LoVo (cell line): ENCODE results near the gene GPATCH8.
"Not testable (repeated sequence)": the region's sequence is repeated elsewhere in the genome, so short reads cannot be mapped to it uniquely, and the experiment has no call there.

Experiments used
- DNase-seq: peaks from one replicate; pipeline ENCODE4 v3.0.0-alpha.2; 2016; ENCODE audit warnings: low spot score

The GPATCH8 gene

DNA sequence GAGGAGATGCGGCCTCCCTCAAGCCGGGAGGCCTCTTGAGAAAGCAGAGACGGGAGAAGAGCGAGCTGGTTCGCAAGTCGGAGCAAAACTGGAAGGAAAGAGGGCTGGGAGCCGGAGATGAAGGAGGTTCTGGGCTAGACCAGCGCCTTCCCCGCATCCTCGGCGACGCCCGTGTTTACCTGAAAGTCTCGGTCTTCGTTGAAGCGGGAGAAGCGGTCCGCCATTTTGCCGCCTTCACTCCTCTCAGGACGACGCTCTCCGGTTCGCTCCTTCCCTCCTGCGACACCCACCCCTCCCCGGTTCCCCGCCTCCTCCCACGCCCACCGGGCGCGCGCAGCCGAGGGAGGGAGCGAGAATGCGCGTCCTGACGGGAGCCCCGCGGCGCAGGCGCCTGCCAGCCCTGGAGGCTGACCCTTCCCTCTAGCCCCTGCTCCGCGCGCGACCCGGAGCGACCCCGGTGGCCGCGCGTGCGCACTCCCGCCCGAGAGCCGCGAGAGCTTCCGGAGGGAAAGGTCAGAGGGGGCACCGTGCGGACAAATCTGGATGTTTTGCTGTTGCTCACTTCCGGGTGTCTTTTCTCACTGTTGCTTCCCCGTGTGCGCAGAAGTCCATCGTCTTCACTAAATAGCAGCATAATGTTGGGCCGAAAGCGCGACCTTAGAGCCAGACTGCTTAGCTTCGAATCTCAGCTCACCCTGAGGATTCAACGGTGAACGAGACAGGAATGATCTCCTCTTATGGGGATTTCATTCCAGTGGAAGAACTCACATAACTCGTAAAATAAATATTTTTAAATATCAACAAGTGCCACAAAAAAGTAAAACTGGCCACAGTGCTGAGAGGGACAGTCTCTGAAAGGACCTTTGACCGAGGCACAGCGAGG, at the start of gene GPATCH8:
Gene GPATCH8, minus strand, starts transcription at position 260 of the 883 bp plus-strand sequence. Its CDS starts 36 bp downstream, at position 224.
- DNase-seq = peak; percentile 96

DNA sequence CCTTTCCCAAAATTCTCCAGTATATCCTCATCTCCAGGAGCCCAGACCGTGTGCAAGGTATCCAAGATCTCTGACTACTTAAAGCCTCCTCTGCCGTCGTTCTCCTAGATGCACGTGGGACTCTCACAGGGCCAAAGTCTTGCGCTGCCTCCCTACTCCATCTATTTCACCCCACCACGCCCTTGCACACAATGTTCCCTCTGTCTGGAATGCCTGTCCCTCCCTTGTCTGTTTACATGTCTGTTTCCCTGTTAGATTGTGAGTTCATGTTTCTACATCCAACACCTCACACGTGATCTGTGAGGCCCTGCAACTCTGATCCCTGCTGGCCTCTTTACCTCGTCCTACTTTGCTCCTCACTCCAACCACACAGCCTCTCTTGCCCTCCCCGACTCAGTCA, 49.2 kb upstream of the GPATCH8 start:
- DNase-seq = no peak

DNA sequence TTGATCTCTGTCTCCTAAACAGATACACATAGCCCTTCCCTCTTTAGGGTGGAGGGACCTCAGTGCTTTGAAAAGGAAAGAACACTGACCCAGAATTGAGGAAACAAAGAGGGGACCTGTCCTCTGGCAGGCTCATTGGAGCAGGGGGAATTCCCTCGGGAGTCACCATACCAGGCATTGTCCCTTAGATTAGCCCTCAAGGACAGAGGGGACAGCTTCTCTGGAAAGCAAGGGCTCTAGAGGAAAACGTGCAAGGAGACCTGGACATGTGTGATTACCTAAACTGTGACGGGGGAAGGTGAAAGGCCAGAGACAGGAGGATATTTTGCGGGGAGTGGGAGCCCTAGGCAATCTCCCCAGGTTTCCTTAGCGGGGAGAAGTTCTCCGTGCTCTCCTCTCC, 46.5 kb upstream of the GPATCH8 start:
- DNase-seq = no peak

DNA sequence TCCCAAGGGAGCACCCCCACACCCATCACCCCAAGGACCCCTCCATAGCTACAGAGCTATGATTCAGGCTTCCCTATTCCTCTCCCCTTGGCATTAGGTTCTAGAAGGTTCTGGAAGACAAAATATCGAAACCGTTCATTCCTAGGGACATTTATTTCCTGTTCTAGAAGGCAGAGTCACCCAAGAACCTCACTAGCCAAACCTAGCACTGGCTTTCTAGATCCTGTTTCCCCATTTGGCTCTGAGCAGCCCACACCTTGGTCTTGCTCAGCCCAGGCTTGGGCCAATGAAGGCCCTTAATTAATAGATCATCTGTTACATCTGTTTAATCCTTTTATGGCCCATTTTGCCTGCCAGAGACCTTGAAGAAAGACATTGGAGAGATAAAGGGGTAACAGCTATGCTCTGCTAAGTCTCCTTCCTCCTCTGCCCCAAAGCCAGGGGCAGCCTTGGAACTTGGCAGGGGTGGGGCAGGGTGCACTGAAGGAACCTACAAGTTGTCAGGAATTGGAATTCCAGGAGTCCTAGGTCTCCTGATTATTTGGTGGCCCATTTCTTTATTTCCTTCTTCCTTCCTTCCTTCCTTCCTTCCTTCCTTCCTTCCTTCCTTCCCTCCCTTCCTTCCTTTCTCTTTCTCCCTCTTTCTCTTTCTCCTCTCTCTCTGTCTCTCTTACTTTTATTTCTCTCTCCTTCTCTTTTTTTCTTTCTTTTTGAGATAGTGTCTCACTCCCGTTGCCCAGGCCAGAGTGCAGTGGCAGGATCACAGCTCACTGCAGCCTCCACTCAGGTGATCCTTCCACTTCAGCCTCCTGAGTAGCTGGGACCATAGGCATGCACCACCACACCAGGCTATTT, 45.4 kb upstream of the GPATCH8 start:
- no peak for DNase-seq

DNA sequence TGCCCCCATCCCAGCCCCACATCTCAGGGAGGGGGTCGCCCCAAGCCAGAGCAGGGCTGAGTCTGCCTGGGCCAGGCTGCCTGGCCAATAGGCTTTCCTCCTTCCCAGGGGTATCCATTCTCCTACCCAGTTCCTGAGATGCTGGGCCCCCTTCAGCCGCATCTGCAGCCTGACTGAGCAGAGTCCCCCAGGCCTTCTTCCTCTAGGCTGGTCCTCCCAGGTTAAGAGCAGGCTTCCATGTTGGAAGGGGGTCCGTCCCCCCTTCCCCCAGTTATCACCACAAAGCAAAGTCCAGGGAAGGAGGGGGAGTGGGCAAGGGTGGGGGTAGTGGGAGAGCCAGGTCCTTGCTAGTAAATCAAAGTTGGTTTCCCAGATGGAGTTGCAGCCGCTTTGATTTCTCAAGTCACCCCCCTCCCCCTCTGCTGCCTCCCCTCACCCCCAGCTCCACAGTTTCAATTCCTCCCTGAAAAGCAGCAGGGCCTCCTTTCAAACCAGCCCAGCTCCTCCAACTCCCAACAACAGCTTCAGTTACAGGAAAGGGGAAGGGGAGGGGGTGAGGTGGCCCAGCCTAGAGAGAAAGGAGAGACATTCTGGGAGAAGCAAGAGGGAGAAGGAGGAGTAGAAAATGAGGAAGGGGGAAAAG, 44.5 kb upstream of the GPATCH8 start:
- DNase-seq = no peak

DNA sequence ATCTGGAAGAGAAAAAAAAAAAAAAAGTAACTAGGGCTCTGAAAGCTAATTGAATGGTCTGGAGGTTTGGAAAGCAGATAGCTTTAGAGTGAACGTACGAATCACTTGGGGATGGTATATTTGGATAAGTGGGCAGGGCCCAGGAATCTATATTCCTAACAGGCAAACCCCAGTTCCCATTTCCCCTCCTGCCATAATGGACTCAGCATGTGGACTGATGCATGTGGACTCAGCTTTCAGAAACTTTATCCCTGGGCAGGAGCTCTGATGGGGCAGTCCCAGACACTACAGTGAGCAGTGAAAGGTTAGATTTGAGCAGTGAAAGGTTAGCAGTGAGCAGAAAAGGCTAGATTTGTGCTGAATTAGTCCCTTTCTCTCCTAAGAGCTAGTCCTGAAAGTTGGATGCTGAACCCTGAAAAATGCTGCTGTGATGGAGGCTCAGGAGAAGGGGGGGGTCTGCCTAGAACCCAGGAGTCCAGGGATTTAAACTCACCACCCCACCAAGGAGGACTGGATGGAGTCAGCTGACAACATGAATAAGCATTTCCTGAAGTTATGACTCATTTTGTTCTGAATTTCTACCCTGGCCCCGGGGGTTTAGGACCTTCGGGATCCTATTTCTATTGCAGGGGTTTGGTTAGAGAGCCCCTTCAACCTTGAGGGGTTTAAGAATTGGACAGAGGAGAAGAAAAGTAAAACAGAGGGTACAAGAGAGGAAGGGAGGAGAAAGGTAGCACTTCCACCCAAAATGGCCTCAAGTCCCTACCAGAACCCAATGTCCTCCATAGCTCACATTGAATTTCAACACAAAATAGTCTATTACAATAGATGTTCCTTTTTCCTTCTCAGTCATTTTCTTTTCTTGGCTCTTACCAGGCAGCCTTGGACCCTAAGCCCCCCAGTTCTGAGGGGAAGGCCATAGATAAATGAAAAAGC, 43.7 kb upstream of the GPATCH8 start:
- DNase-seq = no peak

DNA sequence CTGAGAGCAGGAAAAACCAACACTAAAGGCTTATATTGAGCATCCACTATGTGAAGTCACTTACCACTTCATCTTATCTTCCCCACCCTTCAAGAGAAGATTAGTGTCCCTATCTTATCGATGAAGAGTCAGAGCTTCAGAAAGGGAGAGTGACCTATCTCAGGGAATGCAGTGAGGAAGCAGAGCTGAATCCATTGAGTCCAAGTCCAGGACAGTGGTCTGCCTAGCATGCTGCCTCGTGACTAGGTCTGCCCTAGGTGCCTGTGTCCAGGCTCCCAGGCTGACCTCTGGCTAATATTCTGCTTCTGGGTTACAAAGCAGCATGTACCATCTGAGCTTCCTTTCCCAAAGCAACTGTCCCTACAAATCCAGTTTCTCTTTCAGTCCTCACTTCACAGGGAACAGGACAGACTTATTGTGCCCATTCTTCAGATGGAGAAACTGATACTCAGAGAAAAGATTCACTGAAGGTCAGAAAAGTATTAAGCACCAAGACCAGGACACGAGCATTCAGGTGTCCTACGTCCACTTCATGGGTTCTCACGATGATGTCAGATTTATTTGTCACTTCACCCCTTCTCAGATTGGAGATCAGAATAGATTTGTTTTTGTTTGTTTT, 40.8 kb upstream of the GPATCH8 start:
- DNase-seq = no peak

DNA sequence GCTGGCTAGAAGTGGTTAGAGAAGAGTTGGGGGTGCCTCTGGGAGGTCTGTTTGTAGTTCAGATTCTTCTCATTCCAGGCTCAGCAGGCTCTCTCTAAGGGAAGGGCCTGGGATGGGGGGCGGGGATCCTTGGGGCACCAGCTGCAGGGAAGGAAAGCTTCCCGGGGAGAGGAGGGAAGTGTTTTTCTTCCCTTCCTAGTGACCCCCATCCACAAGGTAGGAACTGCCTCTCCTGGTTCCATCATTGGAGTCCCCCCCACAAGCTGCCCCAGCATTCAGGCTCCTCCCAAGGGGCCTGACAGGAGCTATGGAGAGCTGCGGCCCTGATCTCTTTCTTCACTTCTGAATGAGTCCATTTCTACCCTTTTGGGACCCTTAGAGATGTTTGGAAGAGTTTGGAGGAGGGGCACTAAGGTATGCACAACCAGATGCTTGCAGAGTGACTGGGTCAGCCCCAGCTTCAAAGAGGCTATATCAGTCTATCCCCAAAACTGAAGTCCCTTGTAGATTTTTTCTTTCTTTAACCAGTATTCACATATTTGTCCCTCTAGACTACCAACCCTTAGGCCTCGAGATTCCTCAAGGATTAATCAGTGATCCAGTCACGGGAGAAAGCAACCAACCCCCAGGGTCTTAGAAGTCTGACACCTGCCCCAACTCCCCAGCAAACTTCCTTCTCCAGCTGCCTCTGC, 40.2 kb upstream of the GPATCH8 start:
- DNase-seq = peak; percentile 39

DNA sequence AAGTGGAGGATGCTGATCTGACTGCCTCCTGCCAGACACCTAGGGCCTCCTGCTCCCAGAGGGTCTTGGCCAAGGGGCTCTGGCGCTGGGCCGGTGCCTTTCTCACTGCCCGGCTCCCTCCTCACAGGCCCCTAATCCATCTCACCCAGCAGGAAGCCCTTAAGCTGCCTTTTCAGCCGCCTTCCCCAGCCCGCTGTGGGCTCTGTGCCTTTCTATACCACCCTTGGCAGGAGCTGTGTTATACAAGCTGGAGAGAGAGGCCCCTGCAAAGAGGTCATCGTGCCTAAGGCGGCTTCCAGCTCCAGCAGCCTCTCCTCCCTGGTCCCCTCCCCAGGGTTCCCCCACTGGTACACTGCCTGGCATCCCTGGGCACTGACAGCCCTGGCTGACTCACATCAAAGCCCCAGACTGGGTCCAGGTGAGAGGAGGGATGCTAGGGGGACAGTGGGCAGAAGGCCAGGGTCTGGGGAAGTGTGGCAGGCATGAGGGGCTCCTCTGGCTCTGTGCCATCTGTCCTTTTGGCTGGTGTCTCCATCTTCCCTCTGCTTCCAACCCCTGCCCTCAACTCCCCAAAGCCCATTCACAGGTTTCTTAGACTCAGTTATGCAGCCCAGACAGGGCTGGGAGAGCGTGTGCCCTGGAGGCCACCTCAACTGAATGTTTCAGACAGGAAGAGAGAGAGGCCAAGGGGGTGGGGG, 38.8 kb upstream of the GPATCH8 start:
- no peak for DNase-seq

DNA sequence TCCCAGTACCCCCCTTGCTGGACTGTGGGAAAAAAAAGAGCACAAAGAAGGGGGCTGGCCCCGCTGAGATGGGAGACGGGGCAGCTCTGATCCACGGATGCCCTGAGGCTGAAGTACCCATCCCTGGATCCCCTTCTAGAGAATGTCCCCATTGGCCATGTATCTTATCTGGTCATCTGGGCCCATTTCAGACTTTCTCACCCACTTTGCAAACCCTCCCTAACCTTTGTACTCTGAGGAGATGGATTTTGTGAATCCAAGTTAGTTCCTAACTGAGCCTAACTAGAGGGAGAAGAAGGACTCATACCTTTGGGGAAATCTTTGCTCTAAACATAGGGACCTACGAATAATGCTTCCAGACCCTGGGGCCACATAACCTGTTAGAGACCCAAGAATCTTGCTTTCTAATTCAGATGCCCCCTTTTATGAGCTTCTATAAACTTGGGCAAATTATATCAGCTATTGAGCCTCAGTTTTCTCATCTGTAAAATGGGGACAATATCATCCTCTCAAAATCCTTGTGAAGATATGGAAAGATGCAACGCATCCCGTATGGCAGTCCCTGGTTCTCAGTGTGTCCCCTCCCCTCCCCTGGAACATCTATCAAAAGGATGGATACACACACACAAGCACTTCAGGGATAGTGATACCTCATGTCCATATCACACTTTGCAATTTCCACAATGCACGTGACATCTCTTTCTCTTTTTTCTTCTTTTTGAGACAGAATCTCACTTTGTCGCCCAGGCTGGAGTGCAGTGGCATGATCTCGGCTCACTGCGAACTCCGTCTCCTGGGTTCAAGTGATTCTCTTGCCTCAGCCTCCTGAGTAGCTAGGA, 37.3 kb upstream of the GPATCH8 start:
- no peak for DNase-seq

DNA sequence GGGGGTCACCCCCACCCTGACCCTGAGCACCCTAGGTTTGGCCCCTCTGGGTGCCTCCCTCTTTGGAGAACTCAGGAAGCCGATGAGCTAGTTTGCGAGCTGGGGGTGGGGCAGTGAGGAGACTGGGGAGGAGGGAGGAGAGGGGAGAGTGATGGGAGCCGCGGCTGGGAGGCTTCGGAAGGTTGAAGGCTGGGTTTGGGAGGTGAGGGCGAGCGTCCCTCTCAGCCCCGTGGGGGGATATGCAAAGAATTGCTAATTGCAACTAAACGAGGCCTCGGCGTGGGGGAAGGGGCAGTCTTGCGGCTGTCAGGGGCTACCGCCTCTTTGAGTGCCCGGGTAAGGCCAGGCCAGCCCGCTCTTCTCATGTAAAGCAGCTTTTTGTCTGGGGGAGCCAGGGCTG, 36.5 kb upstream of the GPATCH8 start:
- DNase-seq = no peak

DNA sequence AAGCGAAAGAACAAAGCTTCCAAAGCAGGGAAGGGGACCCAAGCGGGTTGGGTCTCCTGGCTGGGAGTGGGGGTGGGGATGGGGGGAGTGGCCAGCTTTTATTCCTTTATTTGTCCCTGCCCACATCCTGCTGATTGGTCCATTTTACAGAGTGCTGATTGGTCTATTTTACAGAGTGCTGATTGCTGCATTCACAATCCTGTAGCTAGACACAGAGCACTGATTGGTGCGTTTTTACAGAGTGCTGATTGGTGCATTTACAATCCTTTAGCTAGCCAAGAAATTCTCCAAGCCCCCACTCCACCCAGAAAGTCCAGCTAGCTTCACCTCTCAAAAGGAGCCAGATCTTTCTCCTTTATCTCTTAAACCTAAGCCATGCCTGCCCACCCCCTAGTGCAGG, 34.7 kb upstream of the GPATCH8 start:
- DNase-seq = not testable (repeated sequence)

DNA sequence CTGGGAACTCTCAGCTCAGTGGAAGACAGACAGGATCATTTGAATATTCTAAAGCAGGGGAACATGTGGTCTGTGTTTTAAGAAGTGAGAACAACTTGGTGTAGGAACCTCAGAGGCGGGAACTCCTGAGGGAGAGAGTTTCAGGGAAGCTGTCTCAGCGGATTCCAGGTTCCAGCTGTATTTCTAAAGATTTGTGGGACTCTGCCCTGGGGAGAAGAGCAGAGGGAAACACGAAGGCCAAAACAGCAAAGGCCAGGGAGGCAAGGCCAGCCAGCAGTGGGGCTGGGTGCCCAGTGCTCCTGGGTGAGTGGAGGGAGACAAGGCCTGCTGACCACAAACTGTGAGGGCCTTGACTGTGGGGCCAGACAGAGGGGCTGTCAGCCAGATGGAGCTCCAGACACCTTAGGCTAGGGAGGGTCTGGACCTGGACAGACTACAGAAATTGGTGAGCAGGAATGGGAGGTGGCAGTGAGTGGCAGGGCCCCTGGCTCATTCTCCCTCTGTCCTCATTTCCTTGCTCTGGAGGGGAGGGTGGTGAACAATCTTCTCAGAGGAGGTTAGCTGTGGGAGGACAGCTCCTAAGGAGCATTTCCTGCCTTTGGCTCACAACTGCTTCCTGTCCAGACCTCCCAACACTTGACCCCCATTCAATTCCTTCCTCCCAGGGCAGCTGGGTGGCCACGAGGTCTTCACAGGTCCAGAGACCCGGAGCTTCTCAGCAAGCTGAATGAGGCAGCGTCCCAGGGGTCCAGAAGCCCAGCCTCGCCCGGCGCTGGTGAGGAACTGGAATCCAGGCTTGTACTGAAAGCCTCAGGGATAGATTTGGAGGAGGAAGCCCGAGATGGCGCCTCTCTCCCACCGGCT, 33.1 kb upstream of the GPATCH8 start:
- no peak for DNase-seq

DNA sequence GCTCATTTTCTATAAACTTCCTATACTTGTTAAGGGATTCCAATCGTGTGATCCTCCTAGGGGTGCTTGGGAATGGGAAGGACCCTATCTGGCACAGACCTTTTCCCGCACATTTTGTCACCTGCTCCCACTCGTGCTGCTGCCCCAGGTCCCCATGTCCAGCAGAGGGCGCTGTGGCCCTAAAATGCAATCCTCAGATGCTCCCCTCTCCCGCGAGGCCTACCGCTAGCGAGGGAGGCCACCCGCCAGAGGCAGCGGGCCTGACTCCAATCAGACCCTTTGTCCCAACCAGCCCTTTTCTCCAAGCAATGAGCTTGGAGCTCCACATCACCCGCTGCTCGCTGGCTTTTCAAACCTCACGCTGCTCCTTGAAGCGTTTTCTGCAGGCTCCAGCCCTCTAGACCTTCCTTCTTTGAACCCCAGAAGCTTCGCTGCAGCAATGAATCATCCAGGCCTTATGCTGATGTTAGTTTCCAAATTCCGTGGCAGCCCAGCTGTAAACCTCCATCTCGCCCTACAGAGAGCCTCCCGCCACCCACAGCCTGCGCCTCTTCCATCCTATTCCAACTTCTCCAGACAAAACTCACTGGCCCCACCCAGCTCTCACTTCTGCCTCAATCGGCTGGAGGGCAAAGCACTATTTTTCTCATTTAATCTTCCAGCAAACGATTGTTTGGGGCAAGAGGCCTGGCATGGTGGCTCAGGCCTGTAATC, 30.5 kb upstream of the GPATCH8 start:
- peak; percentile 80 for DNase-seq

DNA sequence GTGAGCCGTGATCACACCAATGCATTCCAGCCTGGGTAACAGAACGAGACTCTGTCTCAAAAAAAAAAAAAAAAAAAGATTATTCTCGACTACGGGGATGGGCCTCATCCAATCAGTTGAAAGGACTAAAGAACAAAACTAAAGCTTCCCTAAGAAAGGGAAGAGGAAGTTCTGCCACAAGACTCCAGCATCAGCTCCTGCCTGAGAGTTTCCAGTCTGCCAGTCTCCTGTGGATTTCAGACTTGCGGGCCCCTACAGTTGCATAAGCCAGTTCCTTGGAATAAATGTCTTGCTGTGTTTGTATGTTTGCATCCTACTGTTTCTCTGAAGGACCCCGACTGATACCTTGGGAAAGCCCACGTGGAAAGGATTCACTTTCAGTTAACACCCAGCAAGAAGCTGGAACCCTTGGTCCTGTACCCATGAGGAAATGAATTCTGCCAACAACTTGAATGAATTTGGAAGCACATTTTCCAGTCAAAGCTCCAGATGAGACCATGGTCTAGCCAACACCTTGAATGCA, 27.8 kb upstream of the GPATCH8 start:
- no peak for DNase-seq

DNA sequence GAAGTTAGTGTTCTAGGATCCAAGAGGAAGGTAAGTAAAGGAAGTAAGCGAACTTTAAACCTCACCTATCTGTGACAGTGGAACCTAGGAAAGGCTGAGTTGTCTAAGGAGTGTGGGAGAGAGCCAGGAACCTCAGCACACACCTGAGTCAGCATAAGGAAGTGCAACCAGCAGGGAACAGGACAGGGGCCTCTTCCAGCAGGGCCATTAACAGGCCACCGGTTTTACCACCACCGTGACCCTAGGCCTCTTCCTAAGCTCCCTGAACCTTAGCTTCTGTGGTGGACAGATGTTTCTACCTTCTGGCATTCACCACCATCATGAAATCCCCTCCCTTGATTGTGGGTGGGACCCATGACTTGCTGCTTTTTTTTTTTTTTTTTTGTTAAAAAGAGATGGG, 26.7 kb upstream of the GPATCH8 start:
- no peak for DNase-seq

DNA sequence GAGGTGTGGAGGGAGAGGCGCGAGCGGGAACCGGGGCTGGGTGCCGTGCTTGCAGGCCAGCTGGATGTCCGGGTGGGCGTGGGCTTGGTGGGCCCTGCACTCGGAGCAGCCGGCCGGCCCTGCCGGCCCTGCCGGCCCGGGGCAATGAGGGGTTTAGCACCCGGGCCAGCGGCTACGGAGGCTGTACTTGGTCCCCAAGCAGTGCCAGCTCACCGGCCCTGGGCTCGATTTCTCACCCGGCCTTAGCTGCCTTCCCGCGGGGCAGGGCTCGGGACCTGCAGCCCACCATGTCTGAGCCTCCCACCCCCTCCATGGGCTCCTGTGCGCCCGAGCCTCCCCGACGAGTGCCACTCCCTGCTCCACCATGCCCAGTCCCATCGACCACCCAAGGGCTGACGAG, 24.7 kb upstream of the GPATCH8 start:
- no peak for DNase-seq
